NOMO-1 treated with DMSO at 0.1 percent for 48 hours (cell line): ENCODE data around the gene ZNF107.
A peak's percentile ranks its signal among the peaks of the same experiment; 100 is the strongest.

Source experiments
- DNase-seq: peaks from one replicate; lab custom pipeline; 2025; ENCODE audit not compliant: unreplicated experiment; lab: John Stamatoyannopoulos, UW

ZNF107 gene

DNA sequence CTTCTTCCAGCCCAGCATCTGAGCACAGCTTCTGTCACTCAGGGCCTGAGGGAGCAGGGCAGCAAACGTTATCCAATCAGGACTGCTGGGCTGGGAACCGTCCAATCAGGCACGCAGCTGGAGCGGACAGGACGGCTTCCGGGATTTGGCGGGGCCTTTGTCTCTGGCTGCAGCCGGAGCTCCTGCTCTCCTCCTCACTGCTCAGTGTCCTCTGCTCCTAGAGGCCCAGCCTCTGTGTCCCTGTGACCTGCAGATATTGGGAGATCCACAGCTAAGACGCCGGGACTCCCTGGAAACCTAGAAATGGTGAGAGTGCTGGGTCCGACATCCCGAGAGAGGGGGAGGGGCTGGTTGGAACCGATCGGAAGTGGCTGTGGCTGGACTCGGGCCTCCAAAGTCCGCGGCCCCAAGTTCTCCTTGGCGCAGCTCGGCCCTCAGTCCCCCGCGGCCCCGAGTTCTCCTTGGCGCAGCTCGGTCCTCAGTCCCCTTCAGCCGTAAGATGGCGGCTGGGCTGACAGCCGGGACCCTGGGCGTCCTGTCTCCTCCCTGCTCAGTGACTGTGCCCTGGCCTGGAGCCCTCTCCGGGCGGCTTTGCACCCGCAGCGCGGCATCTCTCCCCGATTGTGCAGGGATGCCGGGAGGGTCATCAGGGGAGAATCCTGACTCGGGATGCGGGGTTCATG lies at the start of gene ZNF107:
ZNF107 (plus strand) TSS at position 154 of the 683 bp plus-strand sequence; CDS start at position 304, 150 bp downstream.
- peak; percentile 95 for DNase-seq

- DNase-seq: peak; percentile 41
Observed at GRCh38 chr7:64618785-64619456, 47.0 kb upstream of the ZNF107 start.

DNA sequence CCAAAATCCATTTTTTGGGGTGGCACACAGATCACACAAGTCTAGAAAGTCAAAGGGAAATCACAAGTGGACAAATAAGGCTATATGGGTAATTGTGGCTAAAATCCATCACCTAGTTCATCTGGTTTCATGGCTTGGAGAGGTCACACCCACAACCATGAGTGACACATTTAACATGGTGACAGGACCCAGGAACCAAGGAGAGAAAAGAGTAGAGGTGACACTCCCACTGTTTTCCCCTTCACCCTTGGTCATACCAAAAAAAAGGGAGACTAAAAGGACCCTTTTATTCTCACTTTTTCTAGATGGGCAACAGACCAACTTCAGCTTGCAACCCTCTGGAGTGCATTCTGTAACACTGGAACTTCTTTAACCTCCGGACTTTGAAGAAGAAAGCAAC lies 46.2 kb upstream of the ZNF107 start:
- DNase-seq: no peak

- no peak for DNase-seq
Observed at GRCh38 chr7:64621656-64622055, 44.3 kb upstream of the ZNF107 start.

- peak; percentile 25 for DNase-seq
Observed at GRCh38 chr7:64625114-64626082, 40.5 kb upstream of the ZNF107 start.

GRCh38 chr7:64626083-64626469 lies 39.9 kb upstream of the ZNF107 start:
- DNase-seq: no peak

GRCh38 chr7:64626557-64626956 lies 39.4 kb upstream of the ZNF107 start:
- DNase-seq: no peak

GRCh38 chr7:64628192-64628591 lies 37.7 kb upstream of the ZNF107 start:
- DNase-seq: no peak

DNA sequence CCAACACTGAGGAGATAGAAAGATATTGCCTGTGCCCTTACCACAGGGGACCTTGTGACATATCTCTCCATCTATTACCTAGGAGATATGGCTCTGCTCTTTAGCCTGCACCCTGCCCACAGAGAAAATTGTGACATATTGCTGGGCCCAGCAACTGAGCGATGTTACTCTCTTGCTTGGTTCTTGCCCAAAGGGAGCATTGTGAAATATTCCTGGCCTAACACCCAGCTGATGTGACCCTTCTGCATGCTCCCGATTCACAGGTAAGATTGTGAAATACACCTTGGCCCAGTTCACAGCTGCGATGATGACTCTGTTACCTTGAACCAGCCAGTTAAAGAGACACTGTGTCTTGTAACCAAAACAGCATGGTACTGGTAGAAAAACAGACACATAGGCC lies 37.2 kb upstream of the ZNF107 start:
- no peak for DNase-seq

DNA sequence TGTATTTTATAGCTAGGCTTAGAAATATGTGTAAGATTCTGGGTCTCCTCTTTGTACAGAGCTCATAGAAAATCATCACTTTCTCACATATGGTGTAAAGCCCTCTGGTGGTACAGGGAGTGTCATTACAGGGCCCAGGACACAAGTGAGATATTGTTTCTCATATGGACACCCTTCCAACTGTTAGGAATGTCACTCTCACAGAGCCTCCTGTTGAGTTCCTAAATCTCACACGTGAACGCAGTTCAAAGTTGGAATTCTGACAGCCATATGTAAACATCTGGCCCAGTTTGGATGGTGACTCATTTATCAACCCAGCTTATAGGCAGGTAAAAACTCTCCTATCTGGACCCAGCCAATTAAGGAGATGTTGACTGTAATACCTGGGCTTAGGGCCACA lies 35.4 kb upstream of the ZNF107 start:
- DNase-seq: no peak

DNA sequence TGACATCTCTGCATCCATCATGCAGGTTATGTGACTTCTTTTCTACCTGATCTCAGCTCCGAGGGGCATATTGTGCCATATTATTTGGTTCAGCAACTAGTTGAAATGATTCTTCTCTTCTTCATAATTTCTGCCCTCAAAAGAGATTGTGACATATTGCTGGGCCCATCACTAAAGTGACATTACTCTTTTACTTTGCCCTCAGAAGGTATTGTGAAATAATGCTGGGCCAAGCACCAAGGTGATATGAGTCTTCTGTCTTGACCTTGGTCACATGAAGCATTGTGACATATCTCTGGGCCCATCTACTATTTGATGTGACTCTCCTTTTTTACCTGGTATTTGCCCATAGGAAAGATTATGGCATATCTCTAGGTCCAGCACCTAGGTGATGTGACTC lies 33.9 kb upstream of the ZNF107 start:
- DNase-seq: no peak

GRCh38 chr7:64633401-64633800 lies 32.5 kb upstream of the ZNF107 start:
- DNase-seq: no peak

DNA sequence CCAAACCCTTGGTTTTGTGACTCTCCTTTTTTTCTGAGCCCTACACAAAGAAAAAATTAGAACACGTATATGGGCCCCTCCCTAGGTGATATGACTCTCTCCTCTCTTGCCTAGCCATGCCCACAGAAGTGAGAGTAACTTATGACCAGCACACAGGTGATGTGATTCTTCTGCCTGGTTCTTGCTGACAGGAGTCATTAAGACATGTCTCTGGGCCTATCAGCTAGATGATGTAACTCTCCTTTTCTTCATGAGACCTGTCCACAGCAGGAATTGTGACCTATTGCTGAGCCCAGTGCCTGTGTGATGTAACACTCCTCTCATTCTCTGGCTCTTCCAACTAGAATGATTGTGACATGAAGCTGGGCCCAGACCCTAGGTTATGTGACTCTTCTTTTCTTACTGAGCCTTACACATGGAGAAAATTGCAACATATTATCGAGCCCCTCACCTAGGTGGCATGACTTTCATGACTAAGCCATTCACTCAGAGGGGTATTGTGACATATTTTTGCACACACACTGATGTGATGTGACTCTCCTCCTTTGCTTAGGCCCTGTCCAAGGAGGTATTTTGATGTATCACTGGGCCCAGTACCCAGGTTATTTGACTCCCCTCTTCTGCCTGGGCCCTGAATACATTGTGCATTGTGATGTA lies 31.4 kb upstream of the ZNF107 start:
- DNase-seq: no peak

DNA sequence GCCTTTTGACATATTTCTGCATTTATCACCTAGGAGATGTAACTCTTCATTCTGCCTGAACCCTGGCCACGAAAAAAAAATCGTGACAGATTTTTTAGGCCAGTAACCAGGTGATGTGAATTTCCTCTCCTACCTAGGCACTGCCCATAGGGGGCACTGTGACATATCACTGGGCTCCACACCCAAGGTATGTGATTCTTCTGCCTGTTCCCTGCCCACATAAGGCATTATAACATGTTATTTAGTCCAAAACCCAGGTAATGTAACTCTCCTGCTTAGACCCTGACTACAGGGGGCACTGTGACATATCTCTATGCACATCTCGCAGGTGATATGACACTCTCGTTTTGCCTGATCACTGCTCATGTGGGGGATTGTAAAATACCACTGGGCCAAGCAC lies 29.5 kb upstream of the ZNF107 start:
- no peak for DNase-seq

- DNase-seq: no peak
Observed at GRCh38 chr7:64637521-64638445, 28.1 kb upstream of the ZNF107 start.

- DNase-seq: no peak
Observed at GRCh38 chr7:64638822-64639221, 27.1 kb upstream of the ZNF107 start.

DNA sequence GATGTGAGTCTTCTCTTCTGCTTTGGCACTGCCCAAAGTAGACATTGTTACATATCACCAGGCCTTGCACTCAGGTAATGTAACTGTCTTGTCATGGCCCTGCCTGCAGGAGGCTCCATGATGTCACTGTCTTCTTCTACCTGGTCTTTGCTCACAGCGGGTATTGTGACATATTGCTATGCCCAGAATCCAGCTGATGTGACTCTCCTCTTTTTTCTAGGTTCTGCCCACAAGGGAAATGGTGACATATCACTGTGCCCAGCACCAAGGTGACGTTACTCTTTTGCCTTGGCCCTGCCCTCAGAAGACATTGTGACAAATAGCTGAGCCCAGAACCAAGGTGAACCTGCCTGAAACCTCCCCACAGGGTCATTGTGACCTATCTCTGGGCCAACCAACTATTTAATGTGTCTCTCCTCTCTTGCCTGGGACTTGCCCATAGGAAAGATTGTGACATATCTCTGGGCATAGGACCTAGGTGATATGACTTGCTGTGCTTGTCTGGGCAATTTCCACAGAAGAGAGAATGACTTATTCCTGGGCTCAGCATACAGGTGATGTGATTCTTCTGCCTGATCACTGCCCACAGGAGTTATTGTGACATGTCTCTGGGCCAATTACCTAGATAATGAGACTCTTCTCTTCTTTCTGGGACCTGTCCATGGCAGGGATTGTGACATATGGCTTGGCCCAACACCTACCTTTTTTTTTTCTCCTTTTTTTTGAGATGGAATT lies 26.5 kb upstream of the ZNF107 start:
- DNase-seq: no peak

DNA sequence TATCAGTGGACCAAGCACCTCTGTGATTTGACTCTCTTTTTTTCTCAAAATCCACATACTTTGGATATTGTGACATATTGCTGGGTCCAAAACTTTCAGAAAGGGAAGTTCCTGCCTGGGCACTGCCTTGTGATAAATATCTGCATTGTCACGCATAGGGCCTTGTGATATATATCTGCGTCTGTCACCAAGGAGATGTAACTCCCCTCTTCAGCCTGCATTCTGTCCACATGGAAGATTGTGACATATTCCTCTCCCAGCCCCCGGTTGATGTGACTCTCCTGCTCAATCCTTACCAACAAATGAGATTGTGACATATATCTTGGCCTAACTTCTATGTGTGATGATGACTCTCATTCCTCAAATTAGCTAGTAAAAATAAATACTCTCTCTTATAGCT lies 25.4 kb upstream of the ZNF107 start:
- no peak for DNase-seq

DNA sequence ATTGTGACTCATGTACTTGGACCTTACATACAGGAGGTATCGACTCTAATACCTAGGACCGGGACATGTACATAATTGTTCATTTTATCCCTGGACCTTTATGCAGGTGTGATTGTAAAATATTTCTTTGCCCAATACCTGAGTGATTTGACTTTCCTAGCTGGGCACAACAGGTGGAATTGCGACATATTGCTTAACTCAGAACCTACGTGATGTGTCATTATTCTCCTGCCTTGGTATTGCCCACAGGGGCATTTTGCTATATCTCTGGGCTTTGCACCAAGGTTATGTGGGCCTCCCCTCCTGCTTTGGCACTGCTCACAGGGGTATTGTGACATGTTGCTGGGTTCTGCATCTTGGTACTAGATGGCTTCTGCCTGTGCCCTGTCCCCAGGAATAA lies 23.9 kb upstream of the ZNF107 start:
- no peak for DNase-seq
